ENCODE results near the gene THG1L. TPM values are rescaled to one million over a fixed set of nuclear protein-coding genes. Genes with fewer than 3 reads are reported as not detected.

THG1L gene
- total and polyA plus RNA-seq, 4 donors: 7.3 to 13.5 (median 9.0) TPM

DNA sequence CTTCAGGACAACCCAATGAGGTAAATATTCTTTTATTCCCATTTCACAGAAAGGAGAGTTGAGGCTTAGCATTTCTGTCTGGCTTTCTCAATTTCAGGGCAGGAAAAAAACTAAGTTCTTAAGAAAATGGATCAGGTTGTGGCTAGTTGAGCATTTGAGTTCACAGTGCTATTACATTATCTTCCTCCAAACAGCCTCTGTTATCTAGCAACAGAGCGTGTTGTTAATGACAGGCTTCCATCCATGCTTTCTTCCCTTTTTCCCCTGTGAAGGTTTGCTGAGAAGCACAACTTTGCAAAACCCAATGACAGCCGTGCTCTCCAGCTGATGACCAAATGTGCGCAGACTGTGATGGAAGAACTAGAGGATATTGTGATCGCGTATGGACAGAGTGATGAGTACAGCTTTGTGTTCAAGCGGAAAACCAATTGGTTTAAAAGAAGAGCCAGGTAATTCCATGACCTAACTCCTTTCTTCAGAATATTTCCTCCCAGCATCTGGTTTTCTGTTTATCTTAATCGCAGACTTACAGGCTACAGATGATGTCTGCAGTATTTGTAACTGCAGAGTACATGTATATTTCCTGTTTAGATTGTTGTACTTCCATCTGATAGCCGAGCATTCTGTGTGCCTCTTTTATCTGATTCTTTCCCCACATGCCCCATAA, 1.5 kb downstream of the THG1L start:
- Histone ChIP-seq H3K9me3 (ENCODE audit: control insufficient read depth, low read length) (no peaks in the 10 kb centered on the region), H3K4me1 (ENCODE audit: control insufficient read depth in 1 of 2, insufficient read depth in 2 of 2, low read length in 2 of 2) (no peaks in the 10 kb centered on the region), H3K4me3 (ENCODE audit: low read length in 2 of 2) (no peak overlapping the region), H3K27me3 (ENCODE audit: control insufficient read depth in 1 of 2, insufficient read depth in 2 of 2, low read length in 1 of 2) (no peaks in the 10 kb centered on the region), H3K36me3 (ENCODE audit: control insufficient read depth in 1 of 2, insufficient read depth in 2 of 2, low read length in 1 of 2) (peaks cover 0 to 2% of the 10 kb centered on the region in 2 donors), H3K27ac (ENCODE audit: low read depth in 1 of 2, low read length in 2 of 2) (no peak overlapping the region)
- WGBS, 2 donors: 91 to 93% methylated on average over 8 of the region's 8 CpGs
- DNase-seq (no peak), ATAC-seq (ENCODE audit: low FRiP score) (no peak)
- intact Hi-C loops (cut with DNase I): no loop called here

DNA sequence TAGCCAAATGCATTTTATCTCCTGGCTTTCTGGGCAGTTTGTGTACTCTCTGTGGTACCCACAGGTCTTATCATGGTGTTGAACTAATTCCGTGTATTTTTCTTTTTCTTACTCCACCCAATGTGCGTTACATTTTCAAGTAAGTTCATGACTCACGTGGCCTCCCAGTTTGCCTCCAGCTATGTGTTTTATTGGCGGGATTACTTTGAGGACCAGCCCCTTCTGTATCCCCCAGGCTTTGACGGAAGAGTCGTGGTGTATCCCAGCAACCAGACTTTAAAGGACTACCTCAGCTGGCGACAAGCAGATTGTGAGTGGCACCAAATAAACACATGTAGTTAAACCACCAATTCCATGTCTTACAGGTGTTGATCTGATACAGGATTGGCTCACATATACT, 3.2 kb downstream of the THG1L start:
- Histone ChIP-seq H3K36me3 (ENCODE audit: control insufficient read depth in 1 of 2, insufficient read depth in 2 of 2, low read length in 1 of 2) (peaks cover 0 to 4% of the 10 kb centered on the region in 2 donors), H3K4me1 (ENCODE audit: control insufficient read depth in 1 of 2, insufficient read depth in 2 of 2, low read length in 2 of 2) (no peaks in the 10 kb centered on the region), H3K4me3 (ENCODE audit: low read length in 2 of 2) (no peak overlapping the region), H3K27ac (ENCODE audit: low read depth in 1 of 2, low read length in 2 of 2) (no peak overlapping the region), H3K9me3 (ENCODE audit: control insufficient read depth, low read length) (no peaks in the 10 kb centered on the region), H3K27me3 (ENCODE audit: control insufficient read depth in 1 of 2, insufficient read depth in 2 of 2, low read length in 1 of 2) (no peaks in the 10 kb centered on the region)
- ATAC-seq (ENCODE audit: low FRiP score) (no peak), DNase-seq (no peak)
- 87 to 89% methylated on average over 7 of the region's 7 CpGs for WGBS, 2 donors
- intact Hi-C loops (cut with DNase I): no loop called here

DNA sequence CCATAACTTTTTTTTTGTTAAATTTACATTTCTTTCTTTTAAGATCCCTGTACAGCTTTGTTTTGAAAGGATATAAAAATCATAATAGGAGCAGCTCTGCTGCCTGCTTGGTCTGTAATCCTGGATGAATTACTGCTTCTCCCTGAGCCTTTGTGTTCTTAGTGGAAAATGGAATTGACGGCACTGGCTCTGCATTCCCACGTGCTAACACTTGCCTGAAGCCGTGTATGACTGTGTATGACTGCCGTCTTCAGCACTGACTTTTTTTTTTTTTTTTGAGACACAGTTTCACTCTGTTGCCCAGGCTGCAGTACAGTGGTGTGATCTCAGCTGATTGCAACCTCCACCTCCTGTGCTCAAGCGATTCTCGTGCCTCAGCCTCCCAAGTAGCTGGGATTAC, 4.8 kb downstream of the THG1L start:
- no peak overlapping the region for H3K4me3 ChIP-seq (ENCODE audit: low read length in 2 of 2)
- H3K27me3 ChIP-seq (ENCODE audit: control insufficient read depth in 1 of 2, insufficient read depth in 2 of 2, low read length in 1 of 2): no peaks in the 10 kb centered on the region
- intact Hi-C loops (cut with DNase I): no loop called here
- no peaks in the 10 kb centered on the region for H3K4me1 ChIP-seq (ENCODE audit: control insufficient read depth in 1 of 2, insufficient read depth in 2 of 2, low read length in 2 of 2)
- no peak overlapping the region for H3K27ac ChIP-seq (ENCODE audit: low read depth in 1 of 2, low read length in 2 of 2)
- peaks cover 0 to 4% of the 10 kb centered on the region in 2 donors for H3K36me3 ChIP-seq (ENCODE audit: control insufficient read depth in 1 of 2, insufficient read depth in 2 of 2, low read length in 1 of 2)
- ATAC-seq (ENCODE audit: low FRiP score) (no peak), DNase-seq (no peak)
- WGBS, 2 donors: 76 to 80% methylated on average over 6 of the region's 6 CpGs
- H3K9me3 ChIP-seq (ENCODE audit: control insufficient read depth, low read length): no peaks in the 10 kb centered on the region

DNA sequence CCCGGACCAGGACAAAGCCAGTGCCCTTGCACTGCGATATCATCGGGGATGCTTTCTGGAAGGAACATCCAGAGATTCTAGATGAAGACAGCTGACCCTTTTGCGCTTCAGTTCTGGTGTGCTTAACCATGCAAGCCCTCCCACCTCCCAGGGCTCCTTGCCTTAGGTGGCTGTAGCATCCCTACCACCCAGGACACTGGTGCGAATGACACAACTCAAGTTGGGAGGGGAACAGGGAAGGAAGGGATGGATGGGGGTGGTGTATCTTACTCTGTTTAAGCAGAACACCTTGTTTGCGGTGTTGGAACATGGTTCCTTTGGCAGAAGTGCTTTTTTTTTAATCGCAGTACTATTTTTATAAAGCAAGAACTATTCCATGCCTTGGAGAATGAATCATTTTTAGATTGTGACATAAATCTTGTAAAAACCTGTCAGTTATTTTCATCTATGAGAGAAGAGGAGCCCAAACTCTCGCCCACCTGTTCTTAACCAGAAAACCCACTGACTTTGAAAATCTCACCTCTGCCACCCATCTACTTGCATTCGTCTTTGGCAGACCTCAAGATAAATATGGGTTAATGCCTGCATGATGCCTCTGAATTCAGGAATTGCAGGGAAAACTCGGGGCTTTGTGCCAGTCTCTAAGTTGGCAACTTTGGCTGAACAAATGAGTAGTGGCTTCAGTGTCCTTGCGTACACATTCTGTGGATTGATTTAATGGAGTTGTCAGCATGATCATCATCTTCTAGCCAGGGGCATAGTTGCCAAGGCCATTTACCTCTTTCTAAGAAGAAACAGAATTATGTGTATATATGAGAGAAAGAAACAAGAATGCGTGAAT, 8.4 kb downstream of the THG1L start:
- ATAC-seq (ENCODE audit: low FRiP score) (no peak), DNase-seq (no peak)
- H3K4me1 ChIP-seq (ENCODE audit: control insufficient read depth in 1 of 2, insufficient read depth in 2 of 2, low read length in 2 of 2): no peaks in the 10 kb centered on the region
- WGBS, 2 donors: 68 to 70% methylated on average over 12 of the region's 12 CpGs
- no peaks in the 10 kb centered on the region for H3K9me3 ChIP-seq (ENCODE audit: control insufficient read depth, low read length)
- H3K36me3 ChIP-seq (ENCODE audit: control insufficient read depth in 1 of 2, insufficient read depth in 2 of 2, low read length in 1 of 2): peaks cover 0 to 4% of the 10 kb centered on the region in 2 donors
- intact Hi-C loops (cut with DNase I): loop anchor here in 1 of 2 donors (10.0 kb wide), 1 partner anchor 365 kb away; no protein-coding TSS in a partner anchor
- H3K4me3 ChIP-seq (ENCODE audit: low read length in 2 of 2): no peak overlapping the region
- H3K27me3 ChIP-seq (ENCODE audit: control insufficient read depth in 1 of 2, insufficient read depth in 2 of 2, low read length in 1 of 2): no peaks in the 10 kb centered on the region
- H3K27ac ChIP-seq (ENCODE audit: low read depth in 1 of 2, low read length in 2 of 2): no peak overlapping the region

DNA sequence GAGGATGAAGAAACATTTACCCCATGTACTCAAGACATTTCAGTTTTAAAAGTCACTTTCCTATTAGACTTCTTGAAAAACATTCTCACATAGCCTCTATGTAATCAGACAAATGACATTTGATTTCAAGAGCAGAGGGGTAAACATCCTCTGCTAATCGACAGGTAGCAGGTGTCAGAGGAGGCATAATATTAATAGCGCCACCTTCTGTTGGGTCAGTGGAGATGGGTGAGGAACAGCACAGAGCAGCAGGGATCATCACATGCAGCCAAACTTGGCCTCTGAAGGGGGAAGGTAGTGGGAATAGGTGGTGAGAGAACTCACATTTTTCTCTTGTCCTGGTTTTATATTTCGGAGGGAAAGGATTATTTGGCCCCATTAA, 9.0 kb downstream of the THG1L start:
- ATAC-seq (ENCODE audit: low FRiP score): no peak
- Histone ChIP-seq H3K4me3 (ENCODE audit: low read length in 2 of 2) (no peak overlapping the region), H3K36me3 (ENCODE audit: control insufficient read depth in 1 of 2, insufficient read depth in 2 of 2, low read length in 1 of 2) (peaks cover 0 to 2% of the 10 kb centered on the region in 2 donors), H3K9me3 (ENCODE audit: control insufficient read depth, low read length) (no peaks in the 10 kb centered on the region), H3K4me1 (ENCODE audit: control insufficient read depth in 1 of 2, insufficient read depth in 2 of 2, low read length in 2 of 2) (peaks cover 0 to 1% of the 10 kb centered on the region in 2 donors), H3K27me3 (ENCODE audit: control insufficient read depth in 1 of 2, insufficient read depth in 2 of 2, low read length in 1 of 2) (no peaks in the 10 kb centered on the region), H3K27ac (ENCODE audit: low read depth in 1 of 2, low read length in 2 of 2) (no peak overlapping the region)
- intact Hi-C loops (cut with DNase I): loop anchor here in 1 of 2 donors (10.0 kb wide), 1 partner anchor 365 kb away; no protein-coding TSS in a partner anchor
- no peak for DNase-seq
- 65 to 66% methylated on average over 3 of the region's 3 CpGs for WGBS, 2 donors

DNA sequence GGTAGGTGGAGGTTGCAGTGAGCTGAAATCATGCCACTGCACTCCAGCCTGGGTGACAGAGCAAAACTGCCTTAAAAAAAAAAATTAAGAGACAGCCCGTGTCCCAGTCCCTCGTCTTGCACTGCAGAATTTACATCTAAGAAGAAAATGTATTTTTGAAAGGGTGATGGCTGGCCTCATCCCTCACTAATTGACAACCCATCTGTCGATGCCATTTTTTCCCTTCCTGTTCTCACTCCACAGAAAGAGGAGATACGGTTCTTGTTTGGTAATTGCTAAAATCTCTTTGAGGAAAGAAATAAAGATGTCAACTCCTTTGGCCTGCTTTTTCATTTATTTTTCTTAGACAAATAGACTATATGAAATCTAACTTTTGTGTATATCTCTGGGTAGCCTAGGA, 9.9 kb downstream of the THG1L start:
- Histone ChIP-seq H3K4me1 (ENCODE audit: control insufficient read depth in 1 of 2, insufficient read depth in 2 of 2, low read length in 2 of 2) (peaks cover 0 to 1% of the 10 kb centered on the region in 2 donors), H3K4me3 (ENCODE audit: low read length in 2 of 2) (no peak overlapping the region), H3K27me3 (ENCODE audit: control insufficient read depth in 1 of 2, insufficient read depth in 2 of 2, low read length in 1 of 2) (no peaks in the 10 kb centered on the region), H3K9me3 (ENCODE audit: control insufficient read depth, low read length) (no peaks in the 10 kb centered on the region), H3K36me3 (ENCODE audit: control insufficient read depth in 1 of 2, insufficient read depth in 2 of 2, low read length in 1 of 2) (peaks cover 0 to 2% of the 10 kb centered on the region in 2 donors), H3K27ac (ENCODE audit: low read depth in 1 of 2, low read length in 2 of 2) (no peak overlapping the region)
- 65 to 73% methylated on average over 4 of the region's 4 CpGs for WGBS, 2 donors
- no peak for DNase-seq
- no peak for ATAC-seq (ENCODE audit: low FRiP score)
- intact Hi-C loops (cut with DNase I): loop anchor here in 1 of 2 donors (10.0 kb wide), 1 partner anchor 366 kb away; no protein-coding TSS in a partner anchor

DNA sequence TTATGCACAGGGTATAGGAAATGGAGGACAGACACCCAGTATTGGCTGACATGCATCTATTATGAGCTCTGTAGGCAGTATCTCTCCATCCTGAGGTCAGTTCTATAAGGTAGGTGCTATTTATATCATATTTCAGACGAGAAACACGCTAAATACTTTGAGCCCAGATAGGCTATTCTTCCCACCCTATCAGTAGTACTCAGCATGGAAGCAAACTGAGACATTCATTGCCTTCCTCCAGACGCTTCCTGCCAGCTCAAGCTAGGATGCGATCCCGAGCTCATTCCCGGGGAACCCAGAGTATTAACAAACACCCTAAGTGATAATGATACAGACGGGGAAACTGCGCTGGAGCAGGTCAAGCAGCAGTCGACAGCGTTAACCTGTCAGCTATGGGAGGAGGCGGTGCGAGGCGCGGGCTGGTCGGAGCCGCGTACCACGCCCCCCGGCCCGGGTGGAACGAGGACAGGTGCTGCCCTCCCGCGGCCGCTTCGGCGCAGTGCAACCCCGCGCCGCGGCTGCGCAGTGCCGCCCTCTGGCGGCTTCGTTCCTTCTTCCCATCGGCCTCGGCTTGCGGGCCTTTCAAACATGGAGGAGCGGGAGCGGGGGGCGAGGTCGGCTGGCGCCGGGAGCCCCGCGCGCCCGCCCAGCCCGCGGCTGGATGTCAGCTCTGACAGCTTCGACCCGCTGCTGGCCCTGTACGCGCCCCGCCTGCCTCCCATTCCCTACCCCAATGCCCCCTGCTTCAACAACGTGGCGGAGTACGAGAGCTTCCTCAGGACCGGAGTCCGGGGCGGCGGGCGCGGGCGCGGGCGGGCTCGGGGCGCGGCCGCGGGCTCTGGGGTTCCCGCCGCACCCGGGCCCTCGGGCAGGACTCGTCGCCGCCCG, 12.2 kb downstream of the THG1L start, which contains the start of gene LSM11:
LSM11 (plus strand) TSS at position 550 of the 888 bp plus-strand sequence; CDS start at position 589, 39 bp downstream.
- peaks cover 0 to 2% of the 10 kb centered on the region in 2 donors for H3K36me3 ChIP-seq (ENCODE audit: control insufficient read depth in 1 of 2, insufficient read depth in 2 of 2, low read length in 1 of 2)
- ATAC-seq (ENCODE audit: low FRiP score): peak; percentile 98
- intact Hi-C loops (cut with DNase I): loop anchor here in 1 of 2 donors (2.0 to 10.0 kb wide), 2 partner anchors 75 to 369 kb away; no protein-coding TSS in a partner anchor
- 0% methylated on average over 24 to 79 of the region's 79 CpGs for WGBS, 2 donors
- peak within 1 kb of the TSS; percentile 83 to 95 for H3K4me3 ChIP-seq (ENCODE audit: low read length in 2 of 2)
- H3K9me3 ChIP-seq (ENCODE audit: control insufficient read depth, low read length): no peaks in the 10 kb centered on the region
- DNase-seq: peak; percentile 91 to 97
- no peaks in the 10 kb centered on the region for H3K27me3 ChIP-seq (ENCODE audit: control insufficient read depth in 1 of 2, insufficient read depth in 2 of 2, low read length in 1 of 2)
- H3K4me1 ChIP-seq (ENCODE audit: control insufficient read depth in 1 of 2, insufficient read depth in 2 of 2, low read length in 2 of 2): peaks cover 0 to 1% of the 10 kb centered on the region in 2 donors
- H3K27ac ChIP-seq (ENCODE audit: low read depth in 1 of 2, low read length in 2 of 2): no peak within 1 kb of the TSS
